Measurements from ENCODE around the gene FEM1B. TPM values are rescaled to one million over a fixed set of nuclear protein-coding genes. Genes with fewer than 3 reads are reported as not detected.

Gene FEM1B
- total RNA-seq (2022; extraction: Qiagen RNA extraction): 17.8 to 26.3 TPM (median 22.5 TPM) in 5 replicates

GRCh38 chr15:68277603-68278344 is at the start of gene FEM1B:
Gene FEM1B (plus strand): TSS chr15:68277745. CDS start chr15:68278418, 673 bp downstream.

GRCh38 chr15:68229386-68230156 is 48.0 kb upstream of the FEM1B start, which contains the start of gene CLN6:
Gene CLN6 (minus strand): TSS chr15:68229728. CDS start chr15:68229584, 144 bp downstream.

Other genes starting within 250 kb of the FEM1B start
- 15.8 to 27.3 TPM (median 21.9 TPM) in 5 replicates for gene PIAS1, start 223.4 kb upstream of the FEM1B start, total RNA-seq (2022; extraction: Qiagen RNA extraction)
- gene CALML4, start 72.4 kb upstream of the FEM1B start, total RNA-seq (2022; extraction: Qiagen RNA extraction): 5.4 to 8.1 TPM (median 7.8 TPM) in 5 replicates
- 61.5 to 86.5 TPM (median 80.3 TPM) in 5 replicates for gene CLN6, start 48.0 kb upstream of the FEM1B start, total RNA-seq (2022; extraction: Qiagen RNA extraction)
- 2.8 to 6.1 TPM (median 4.5 TPM) in 5 replicates for gene ITGA11, start 154.4 kb downstream of the FEM1B start, total RNA-seq (2022; extraction: Qiagen RNA extraction)

All from A549 treated with AZD2906 at 1 μM for 4 hours (cell line).